ENCODE results near the gene MFSD2B. TPM values are rescaled to one million over a fixed set of nuclear protein-coding genes. Genes with fewer than 3 reads are reported as not detected.

Gene MFSD2B
- total and polyA plus RNA-seq, 2 donors (not counting 1 experiment from before 2014, with no cell fraction given): 0.10 to 0.17 TPM

GRCh38 chr2:24045511-24046508 lies 35.9 kb downstream of the MFSD2B start:
- peak overlapping the region; percentile 85 for H3K4me2 ChIP-seq (ENCODE audit: extremely low read depth, insufficient read depth, low read length)
- TF ChIP-seq EZH2 (IDR thresholded peaks at IDR 0.05; ENCODE audit: low read length, missing control alignments) (no peak), CTCF (conservative IDR thresholded peaks at IDR 0.05 in 1 of 2, IDR thresholded peaks at IDR 0.05 in 1 of 2; ENCODE audit: low read depth in 1 of 2, low read length in 2 of 2) (no peak)
- no peaks in the 10 kb centered on the region for H3K27me3 ChIP-seq (ENCODE audit: control insufficient read depth, insufficient read depth, low read length)
- H3K79me2 ChIP-seq (ENCODE audit: control insufficient read depth, insufficient read depth, low read length): peaks cover 10% of the 10 kb centered on the region
- no peak overlapping the region for H2AFZ ChIP-seq (ENCODE audit: low read length)
- H3K9ac ChIP-seq (ENCODE audit: insufficient read depth, low read length): peak overlapping the region; percentile 20
- no peak overlapping the region for H3K27ac ChIP-seq (ENCODE audit: insufficient read depth, low read length)
- peaks cover 2% of the 10 kb centered on the region for H3K4me1 ChIP-seq (ENCODE audit: control insufficient read depth, extremely low read depth, insufficient read depth, low read length)
- no peaks in the 10 kb centered on the region for H4K20me1 ChIP-seq (ENCODE audit: control insufficient read depth, extremely low read depth, insufficient read depth, low read length)
- H3K9me3 ChIP-seq (ENCODE audit: control insufficient read depth, insufficient read depth, low read depth, low read length): no peaks in the 10 kb centered on the region
- H3K36me3 ChIP-seq (ENCODE audit: control insufficient read depth, insufficient read depth, low read length): no peaks in the 10 kb centered on the region
- DNase-seq (ENCODE audit: low read depth in 2 of 2): no peak
- peak overlapping the region; percentile 78 to 97 (median 83) for H3K4me3 ChIP-seq (replicated peaks in 1 of 4; ENCODE audit: control extremely low read depth in 1 of 4, insufficient read depth in 1 of 4, low read depth in 3 of 4, low read length in 4 of 4)

- peaks cover 2% of the 10 kb centered on the region for H3K4me1 ChIP-seq (ENCODE audit: control insufficient read depth, extremely low read depth, insufficient read depth, low read length)
- peak overlapping the region; percentile 85 for H2AFZ ChIP-seq (ENCODE audit: low read length)
- peak in 1 of 2 donors; percentile 5 for DNase-seq (ENCODE audit: low read depth in 2 of 2)
Measured at GRCh38 chr2:24046599-24046929, 36.7 kb downstream of the MFSD2B start.

More at GRCh38 chr2:24046599-24046929, 36.7 kb downstream of the MFSD2B start:
- TF ChIP-seq EZH2 (IDR thresholded peaks at IDR 0.05; ENCODE audit: low read length, missing control alignments) (no peak), CTCF (conservative IDR thresholded peaks at IDR 0.05 in 1 of 2, IDR thresholded peaks at IDR 0.05 in 1 of 2; ENCODE audit: low read depth in 1 of 2, low read length in 2 of 2) (no peak)
- Histone ChIP-seq H4K20me1 (ENCODE audit: control insufficient read depth, extremely low read depth, insufficient read depth, low read length) (no peaks in the 10 kb centered on the region), H3K9ac (ENCODE audit: insufficient read depth, low read length) (peak overlapping the region; percentile 50), H3K27me3 (ENCODE audit: control insufficient read depth, insufficient read depth, low read length) (no peaks in the 10 kb centered on the region), H3K4me3 (replicated peaks in 1 of 4; ENCODE audit: control extremely low read depth in 1 of 4, insufficient read depth in 1 of 4, low read depth in 3 of 4, low read length in 4 of 4) (peak overlapping the region; percentile 78 to 97 (median 83)), H3K27ac (ENCODE audit: insufficient read depth, low read length) (no peak overlapping the region), H3K36me3 (ENCODE audit: control insufficient read depth, insufficient read depth, low read length) (no peaks in the 10 kb centered on the region), H3K4me2 (ENCODE audit: extremely low read depth, insufficient read depth, low read length) (peak overlapping the region; percentile 85), H3K9me3 (ENCODE audit: control insufficient read depth, insufficient read depth, low read depth, low read length) (no peaks in the 10 kb centered on the region), H3K79me2 (ENCODE audit: control insufficient read depth, insufficient read depth, low read length) (peaks cover 10% of the 10 kb centered on the region)

Data from fibroblast of lung (primary cell).